UCSD-AML1 (cell line): Measurements from ENCODE around the gene SEC31B.

Source experiments
- DNase-seq: peaks from one replicate; lab custom pipeline; 2025; ENCODE audit not compliant: unreplicated experiment; lab: John Stamatoyannopoulos, UW

Gene SEC31B

GRCh38 chr10:100446130-100446761 lies 73.4 kb downstream of the SEC31B start:
- DNase-seq = no peak

GRCh38 chr10:100442548-100442947 lies 77.1 kb downstream of the SEC31B start:
- no peak for DNase-seq

GRCh38 chr10:100438674-100439315 lies 80.9 kb downstream of the SEC31B start:
- DNase-seq = no peak
